ENCODE results near the gene SLC22A16.
A peak's percentile ranks its signal among the peaks of the same experiment; 100 is the strongest.

The SLC22A16 gene

DNA sequence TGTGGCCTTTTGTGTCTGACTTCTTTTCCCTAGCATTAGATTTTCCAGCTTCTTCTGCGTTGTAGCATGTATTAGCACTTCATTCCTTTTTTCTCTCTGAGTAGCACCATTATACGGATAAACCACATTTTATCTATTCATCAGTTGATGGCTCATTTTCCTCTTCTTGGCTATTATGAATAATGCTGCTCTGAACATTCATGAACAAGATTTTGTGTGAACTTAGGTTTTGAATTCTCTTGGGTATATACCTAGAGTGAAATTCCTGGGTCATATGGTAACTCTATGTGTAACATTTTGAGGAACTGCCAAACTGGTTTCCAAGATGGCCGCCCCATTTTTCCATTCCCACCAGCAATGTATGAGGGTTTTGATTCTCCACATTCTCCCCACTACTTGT is 28.7 kb downstream of the SLC22A16 start:
- no peak for DNase-seq (ENCODE audit: low read depth)

DNA sequence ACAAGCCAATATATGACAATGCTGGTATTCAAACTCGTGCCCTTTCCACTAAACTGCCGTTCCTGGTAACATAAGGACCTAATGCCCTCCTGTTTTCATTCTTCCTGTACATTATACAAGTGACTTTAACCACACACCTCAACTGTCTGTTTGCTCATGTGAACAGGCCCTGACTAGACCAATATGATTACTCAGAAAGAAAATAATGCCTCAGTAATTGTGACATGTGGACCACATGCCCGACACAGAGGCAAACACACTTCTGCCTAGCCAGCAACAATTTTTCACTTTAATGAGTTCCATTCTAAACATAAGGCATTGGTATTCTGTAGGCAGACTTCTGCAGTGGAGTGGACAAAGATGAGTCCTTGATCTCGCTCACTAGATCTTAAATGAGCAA is 30.0 kb downstream of the SLC22A16 start:
- DNase-seq (ENCODE audit: low read depth) = no peak

DNA sequence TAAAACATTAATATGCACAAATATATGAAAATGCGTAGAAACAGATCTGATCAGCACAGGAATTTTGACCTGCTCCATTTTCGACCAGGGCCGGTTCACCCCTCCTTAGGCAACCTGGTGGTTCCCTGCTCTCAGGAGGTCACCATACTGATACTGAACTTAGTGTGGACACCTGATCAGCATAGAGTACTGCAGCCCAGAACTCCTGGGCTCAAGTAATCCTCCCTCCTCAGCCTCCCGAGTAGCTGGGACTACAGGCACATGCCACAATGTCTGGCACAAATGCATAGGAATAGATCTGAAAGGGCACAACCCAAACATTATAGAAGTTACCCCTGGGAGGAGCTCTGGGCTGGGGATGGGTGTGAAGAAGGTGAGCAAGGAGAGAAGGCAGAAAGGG is 36.4 kb downstream of the SLC22A16 start:
- no peak for DNase-seq (ENCODE audit: low read depth)

DNA sequence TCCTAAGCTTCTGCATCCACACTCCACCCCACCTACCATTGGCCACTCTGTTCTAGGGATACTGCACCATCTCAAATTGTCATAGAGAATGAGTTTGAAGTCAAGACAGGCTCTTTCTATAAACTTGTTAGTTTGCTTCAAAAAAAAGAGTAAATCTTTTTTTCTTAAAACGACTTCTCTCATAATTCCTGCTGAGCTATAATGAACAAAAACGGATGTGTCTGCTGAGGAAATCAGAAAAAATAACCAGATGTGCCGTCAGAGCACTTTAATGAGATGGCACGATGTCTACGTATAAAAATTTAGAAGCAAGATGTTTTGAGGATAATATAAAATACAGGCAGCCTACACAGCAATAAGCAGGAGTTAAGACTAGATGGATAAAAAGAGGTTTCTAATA is 37.1 kb downstream of the SLC22A16 start:
- no peak for DNase-seq (ENCODE audit: low read depth)

DNA sequence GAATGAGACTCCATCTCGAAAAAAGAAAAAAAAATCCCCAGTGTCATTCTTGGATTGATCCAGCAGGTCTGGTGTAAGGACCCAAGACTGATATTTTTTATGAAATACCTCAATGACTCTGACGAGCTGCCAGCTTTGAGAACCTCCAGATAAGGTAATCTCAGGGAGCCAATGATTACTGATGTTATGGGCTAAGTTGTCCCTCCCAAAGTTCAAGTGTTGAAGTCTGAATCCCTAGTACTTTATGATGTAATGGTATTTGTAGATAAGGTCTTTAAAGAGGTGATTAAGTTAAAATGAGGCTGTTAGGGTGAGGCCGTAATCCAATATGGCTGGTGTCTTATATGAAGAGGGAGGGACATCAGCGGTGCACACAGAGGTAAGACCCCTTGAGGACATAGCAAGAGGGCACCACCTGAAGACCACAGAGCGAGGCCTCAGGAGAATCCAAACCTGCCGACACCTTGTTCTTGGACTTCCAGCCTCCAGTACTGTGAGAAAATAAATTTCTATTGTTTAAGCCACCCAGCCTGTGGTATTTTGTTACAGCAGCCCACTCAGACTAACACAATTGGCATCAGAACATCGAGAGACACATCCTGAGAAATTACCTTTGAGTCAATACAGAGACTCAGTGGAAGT is 41.3 kb downstream of the SLC22A16 start:
- DNase-seq (ENCODE audit: low read depth) = no peak

DNA sequence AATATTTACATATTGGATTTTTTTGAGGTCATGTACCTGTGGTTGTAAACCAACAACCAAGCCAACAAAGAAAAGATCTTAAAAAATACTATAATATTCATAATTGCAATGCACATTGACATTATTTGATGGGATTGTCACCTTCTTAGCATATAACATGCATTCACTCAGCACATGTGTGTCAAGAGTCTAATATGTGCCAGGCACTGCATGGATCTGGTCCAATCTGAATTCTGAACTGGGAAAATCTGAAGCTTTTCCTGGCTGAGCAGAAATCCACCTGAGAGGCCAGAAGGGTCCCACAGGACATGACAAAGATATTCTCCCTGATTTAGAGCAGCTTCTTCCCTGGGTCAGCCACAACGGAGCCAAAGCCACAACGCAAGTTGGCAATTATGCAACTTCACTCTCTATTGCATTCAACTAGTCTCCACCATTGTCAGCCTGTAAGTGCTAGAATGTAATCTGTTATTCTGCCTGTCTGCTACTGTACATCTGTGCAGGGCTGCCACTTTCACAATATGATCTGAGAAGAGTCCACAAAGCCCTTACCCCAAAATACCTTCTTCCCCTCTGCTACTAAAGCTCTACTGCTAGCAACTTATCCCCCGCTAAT is 44.0 kb downstream of the SLC22A16 start:
- no peak for DNase-seq (ENCODE audit: low read depth)

DNA sequence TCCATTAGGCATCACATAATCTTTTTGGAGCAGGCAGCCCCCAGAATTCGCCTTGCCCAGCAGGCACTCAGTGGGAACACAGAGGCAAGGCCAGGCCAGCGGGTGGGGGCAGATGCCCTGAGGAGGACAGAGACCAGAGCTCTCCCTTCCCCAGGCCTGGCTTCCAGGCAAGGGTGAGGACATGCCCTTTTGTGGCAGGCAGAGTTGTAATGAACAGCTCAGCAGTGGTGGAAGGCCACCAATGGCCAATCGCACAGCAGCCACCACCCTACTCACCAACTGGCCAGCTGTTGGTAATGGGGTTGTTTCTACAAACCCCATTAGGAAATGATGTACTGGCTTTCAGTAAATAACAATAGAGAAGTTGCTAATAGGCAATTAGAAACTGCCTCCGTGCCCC is 45.7 kb downstream of the SLC22A16 start:
- no peak for DNase-seq (ENCODE audit: low read depth)

DNA sequence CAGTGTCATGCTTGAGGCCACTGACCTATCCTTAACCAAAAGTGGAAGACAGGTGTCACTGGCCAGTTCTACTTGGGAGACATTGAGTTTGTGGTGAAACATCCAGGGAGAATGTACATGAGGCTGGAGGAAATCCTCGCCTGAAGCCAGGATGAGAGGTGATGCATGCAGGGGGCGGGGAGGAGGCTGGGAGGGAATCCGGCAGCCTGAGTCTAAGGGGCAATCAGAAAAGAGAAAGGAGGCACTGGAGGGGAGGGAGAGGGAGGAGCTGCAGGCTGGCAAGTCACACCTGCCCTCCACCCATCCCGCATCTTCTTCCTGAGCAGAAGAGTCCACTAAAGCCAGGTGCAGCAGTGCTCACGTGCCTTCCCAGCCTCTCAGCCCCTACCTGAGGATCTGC is 46.2 kb downstream of the SLC22A16 start:
- DNase-seq (ENCODE audit: low read depth) = no peak

DNA sequence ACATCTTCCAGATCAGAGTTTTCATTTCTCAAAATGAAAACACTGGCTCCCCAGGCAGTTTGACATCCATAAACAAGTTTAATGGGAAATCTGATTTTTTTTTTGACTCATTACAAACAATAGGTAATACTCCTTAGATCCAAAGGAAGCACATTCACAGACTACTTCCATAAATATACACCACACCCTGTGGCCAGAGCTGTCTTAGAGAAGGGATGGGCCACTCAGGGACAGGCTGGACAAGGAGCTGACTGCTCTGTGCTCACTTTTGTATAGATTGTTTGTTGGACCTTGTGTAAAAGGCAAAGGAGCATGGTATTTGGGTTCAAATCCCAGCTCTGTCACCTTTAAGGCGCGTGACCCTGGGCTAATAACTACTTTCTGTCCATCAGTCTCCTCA is 48.3 kb downstream of the SLC22A16 start:
- DNase-seq (ENCODE audit: low read depth) = no peak

DNA sequence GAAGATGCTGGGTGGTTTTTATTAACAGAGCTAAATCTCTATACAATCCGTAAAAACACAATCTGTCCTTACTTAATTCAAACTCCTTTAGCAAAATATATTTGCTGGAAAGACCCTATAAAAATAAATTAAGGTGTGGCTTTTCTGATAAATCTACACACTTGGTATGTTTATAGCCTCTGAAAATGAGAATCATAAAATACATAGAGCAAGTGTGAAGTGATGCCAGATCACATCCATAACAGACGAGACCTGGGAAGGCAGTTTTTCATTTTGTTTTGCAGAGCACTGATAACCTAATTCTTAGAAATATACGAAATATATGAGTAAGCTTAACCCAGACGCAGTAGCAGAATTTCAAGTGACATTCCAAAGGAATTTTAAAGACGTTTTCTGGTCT is 50.6 kb downstream of the SLC22A16 start:
- DNase-seq (ENCODE audit: low read depth) = no peak

DNA sequence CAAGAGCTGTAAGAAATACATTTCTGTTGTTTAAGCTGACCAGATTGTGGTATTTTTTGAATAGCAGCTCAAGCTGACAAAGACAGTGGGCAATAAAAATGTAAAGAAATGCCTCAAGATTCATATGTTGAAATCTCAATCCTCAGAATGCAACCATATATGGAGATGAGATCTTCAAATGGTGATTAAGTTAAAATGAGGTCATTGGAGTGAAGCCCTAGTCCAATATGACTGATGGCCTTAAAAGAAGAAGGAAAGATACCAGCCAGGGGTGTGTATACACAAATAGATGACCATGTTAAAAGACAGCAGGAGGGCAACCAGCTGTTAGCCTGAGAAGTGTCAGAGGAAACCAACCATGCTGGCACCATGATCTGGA is 54.0 kb downstream of the SLC22A16 start:
- no peak for DNase-seq (ENCODE audit: low read depth)

DNA sequence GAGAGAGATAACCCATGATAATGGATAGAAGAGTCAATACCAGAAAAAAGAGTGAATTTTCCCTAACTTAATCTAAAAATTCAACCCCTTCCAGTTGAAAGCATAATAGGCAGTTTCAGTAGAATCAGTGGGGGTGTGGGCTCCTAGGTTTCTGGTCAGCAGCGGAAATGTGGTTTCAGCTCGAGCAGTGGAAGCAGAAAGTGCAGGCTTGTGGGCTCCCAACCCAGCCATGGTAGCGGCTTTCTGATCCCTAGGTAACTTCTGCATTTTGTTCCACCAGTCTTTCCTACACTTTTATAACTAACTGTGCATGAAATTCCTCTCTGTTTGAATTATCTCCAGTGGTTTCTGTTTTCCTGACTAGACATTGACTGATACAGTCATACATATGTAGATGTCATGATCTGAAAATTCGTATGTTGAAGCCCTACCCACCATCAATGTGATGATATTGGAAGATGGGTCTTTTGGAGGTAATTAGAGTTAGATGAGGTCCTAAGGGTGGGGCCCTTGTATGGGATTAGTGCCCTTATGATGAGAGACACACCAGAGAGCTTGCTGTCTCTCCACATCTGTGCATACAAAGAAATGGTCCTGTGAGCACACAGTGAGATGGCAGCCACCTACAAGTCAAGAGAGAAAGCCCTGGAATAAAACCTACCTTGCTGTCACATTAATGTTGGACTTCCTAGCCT is 54.5 kb downstream of the SLC22A16 start:
- DNase-seq (ENCODE audit: low read depth) = no peak

DNA sequence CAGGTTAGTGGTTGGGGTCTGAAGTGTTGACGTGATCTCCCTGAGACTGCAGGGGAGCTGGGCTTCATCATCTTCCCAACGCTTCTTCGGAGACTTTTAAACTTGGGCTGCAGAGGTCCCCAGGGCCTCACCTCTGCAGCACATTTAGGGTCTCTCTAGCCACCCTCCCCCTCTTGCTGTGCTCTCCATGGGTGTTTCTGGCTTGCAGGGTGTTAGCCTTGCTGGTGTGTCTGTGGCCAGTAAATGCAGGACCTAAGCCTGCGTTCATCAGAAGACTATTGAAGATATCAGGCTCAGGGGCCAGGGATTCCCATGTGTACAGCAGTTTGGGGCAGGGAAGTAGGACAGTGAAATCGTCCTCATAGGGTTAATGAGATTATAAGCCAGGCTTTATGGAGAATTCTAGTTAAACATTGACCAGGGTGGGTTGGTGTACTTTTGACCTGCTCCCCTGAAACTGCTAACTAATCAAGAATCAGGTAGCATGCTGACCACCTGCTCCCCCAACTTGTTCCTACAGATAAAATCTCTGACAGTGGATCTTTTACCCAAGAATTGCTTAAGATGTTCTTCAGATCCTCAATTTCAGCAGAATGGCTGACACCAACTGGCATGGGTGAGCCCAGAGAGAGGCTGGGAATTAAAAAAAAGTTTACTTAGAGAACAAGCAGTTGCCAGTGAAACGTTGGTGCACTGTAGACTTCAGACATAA is 57.2 kb downstream of the SLC22A16 start:
- no peak for DNase-seq (ENCODE audit: low read depth)

DNA sequence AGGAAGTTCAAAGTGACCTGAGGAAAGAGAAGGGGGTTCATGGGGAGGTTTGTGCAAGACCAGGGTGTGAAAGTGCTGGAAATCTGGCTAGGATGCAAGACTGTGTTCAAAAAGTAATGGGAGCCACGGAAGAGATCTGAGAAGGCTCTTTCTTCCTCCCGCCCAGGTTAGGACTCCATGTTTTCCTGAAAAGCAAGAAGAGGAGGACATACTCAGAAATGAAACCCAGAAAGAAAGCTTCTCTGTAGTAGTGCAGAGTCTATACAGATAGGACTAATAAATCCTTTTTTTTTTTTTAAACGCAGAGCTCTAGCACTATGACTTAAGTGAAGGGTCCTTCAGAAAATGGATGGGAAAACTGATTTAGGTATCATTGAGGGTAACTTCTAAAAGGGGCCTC is 57.8 kb downstream of the SLC22A16 start:
- no peak for DNase-seq (ENCODE audit: low read depth)

DNA sequence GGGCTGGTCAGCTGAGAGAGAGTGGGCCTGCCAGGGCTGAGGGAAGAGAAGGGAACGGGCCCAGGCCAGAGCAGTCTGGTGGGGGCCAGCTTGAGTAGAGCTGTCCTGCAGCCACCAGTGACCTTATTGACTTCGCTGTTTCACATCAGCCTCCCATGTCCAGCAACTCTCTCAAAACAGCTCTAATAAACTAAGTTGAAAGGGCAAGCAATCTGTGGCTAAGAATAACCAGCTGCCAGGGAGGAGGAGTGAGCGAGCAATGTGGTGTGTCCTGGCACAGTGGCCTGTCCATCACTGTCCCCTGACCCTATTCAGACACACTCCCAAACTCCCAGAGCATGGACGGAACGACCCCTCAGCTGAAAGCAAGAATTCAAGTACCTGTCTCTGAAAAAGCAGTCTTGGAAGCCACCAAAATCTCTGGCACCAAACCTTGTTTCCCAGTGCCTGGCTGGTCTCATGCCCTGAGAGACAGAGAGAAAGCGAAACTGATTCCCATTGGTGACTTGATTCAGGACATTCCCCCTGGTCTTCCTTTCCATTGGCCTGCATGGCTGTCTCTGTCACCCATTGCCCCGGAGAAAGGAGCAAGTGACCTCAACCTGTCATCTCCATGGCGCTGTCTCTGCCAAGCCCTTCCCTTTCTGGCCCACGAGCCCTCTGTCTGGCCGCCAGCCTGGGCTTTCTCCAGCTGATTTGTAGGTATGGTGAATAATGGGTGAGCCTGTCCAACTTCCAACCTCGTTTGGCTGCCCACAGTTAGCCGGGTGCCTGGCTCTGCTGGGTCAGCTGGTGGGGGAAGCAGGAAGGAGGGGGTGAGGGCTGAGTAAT is 61.1 kb downstream of the SLC22A16 start, which contains the start of gene DDO:
DDO (minus strand) TSS at position 490 of the 831 bp plus-strand sequence. CDS start 2,113 bp downstream, outside the sequence.
- peak; percentile 29 for DNase-seq (ENCODE audit: low read depth)

DNA sequence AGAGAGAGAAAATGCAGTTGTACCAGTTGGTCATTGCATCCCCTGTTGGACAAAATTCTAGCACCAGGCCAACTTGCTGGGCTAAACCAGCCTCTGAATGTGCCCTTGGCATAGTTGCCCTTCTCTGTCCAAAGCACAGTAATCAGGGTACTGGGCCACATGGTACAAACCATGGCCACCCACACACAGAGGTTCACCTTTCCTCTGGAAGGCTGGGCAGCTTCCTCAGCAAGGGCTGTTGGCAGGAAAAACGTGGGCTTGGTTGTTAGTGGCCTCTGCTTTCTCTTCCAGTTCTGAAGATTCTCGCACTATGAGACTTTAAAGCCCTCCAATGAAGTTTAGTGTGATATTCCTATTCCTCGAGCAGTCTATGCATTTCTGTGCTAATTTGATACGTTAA is 61.7 kb downstream of the SLC22A16 start:
- DNase-seq (ENCODE audit: low read depth) = no peak

DNA sequence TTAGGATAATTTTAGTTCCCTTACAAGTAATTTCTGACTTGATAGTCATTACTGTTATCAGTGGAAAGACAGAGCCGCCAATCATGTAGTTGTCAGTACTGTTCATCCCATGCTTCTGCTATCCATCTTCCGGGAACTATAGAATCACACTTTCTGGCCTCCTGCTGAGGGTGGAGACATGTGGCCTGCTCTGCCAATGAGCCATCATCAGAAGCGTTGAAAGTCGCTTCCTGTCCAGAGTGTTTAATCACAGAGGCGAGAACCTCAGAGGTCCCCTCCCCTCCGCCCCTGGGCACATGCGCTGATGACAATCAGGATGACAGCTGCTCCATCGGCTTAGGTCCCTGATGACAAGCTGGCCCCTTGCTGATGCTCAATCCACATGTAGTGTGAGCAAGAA is 64.1 kb downstream of the SLC22A16 start:
- no peak for DNase-seq (ENCODE audit: low read depth)

DNA sequence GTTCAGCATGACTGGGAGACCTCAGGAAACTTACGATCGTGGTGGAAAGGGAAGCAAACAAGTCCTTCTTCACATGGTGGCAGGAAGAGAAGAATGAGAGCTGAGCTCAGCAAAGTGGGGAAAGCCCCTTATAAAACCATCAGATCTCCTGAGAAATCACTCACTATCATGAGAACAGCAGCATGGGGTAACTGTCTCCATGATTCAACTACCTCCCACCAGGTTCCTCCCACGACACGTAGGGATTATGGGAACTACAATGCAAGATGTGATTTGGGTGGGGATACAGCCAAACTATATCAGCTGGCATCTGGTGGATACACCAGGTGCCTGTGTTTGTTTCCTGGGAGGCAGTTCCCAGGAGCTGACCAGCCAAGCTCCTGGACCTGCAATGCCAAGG is 65.9 kb downstream of the SLC22A16 start:
- no peak for DNase-seq (ENCODE audit: low read depth)

DNA sequence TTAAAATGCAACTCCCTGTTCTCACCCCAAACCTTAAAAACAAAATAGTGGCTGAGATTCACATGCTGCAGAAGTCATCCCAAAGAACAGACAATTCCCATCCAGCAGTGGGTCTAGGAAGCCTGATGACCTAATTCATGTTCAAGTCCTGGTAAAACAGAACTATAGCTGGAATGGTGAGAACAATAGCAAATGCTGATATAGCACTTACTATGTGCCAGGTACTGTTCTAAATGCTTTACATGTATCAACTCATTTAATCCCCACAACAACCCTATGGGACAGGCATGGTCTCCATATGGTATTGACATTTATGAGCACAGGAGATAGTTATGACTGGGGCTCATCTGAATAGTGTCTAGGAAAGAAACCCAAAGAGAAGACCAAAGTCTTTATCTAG is 66.6 kb downstream of the SLC22A16 start:
- no peak for DNase-seq (ENCODE audit: low read depth)

DNA sequence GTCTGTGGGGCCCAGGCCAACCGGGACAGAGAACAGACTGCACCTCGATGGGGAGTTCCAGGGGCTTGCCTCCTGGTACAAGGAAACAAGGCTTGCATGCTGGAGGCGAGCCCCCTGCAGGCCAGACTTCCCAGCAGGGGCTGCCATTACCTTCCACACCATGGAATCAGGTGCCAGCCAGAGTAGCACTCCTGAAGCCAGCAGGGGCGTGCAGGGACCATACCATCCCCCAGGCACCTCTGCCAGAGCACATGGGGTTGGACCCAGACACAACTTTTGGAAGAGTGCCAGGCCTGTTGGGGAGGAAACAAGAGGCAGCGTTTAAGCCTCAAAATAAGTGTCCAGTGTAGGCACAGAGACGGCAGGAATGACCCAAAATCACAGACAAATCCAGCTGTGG is 67.5 kb downstream of the SLC22A16 start:
- no peak for DNase-seq (ENCODE audit: low read depth)

DNA sequence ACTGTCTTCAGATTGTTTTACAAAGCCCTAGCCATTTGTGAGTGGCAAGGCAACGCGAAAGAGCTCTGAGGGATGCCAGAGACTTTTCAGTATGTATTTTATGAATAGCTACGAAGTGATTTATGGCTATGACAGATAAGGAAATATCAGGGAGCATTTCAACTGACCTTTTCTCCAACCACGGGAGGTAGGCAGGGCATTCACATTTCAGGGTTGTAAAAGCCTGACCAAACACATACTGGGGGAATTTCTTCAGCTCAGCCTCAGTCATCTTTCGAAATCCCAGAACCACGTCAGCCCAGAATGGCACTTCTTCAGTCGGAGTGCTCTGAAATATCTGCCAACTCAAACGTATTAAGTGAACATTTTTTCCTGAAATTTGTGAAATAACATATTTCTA is 71.8 kb downstream of the SLC22A16 start:
- DNase-seq (ENCODE audit: low read depth) = no peak

DNA sequence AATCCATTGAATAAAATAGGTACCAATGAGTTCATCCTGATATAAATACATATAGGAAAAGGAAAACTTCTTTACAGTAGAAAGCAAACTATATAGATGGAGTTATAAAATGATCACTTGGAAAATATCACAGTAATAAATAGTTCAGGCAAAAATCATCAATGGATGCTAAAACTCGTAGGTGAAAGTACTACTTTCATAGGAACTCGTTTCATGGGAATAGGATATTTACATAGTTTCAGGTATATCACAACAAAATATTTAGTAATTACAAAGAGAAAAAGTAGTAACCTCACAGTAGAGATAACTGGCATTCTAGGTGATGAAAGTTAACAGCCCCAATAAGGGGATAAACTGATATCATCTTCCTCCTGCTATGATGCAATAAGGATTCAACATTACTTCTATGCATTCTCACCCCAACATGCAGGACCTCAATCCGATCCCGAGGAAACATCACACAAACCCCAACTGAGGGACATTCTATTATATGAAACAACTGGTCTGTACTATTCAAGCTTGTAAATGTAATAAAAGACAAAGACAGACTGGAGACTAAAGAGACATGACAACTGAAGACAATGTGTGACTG is 74.7 kb downstream of the SLC22A16 start:
- no peak for DNase-seq (ENCODE audit: low read depth)
